Fibroblast of peridontal ligament (primary cell): ENCODE measurements around the gene PEF1.
A peak's percentile ranks its signal among the peaks of the same experiment; 100 is the strongest.

Experiments
- DNase-seq: peaks from one replicate; pipeline ENCODE4 v3.0.0-alpha.2; 2010; ENCODE audit errors: extremely low read depth

Gene PEF1

GRCh38 chr1:31655104-31655503, 10.4 kb upstream of the PEF1 start:
- DNase-seq: no peak

GRCh38 chr1:31654474-31654776, 9.7 kb upstream of the PEF1 start:
- DNase-seq: no peak

GRCh38 chr1:31653717-31654473, 9.2 kb upstream of the PEF1 start:
- DNase-seq: no peak

- DNase-seq: no peak
These were observed 8.3 kb upstream of the PEF1 start for GRCh38 chr1:31652891-31653499.

- DNase-seq: no peak
These were observed 7.1 kb upstream of the PEF1 start for GRCh38 chr1:31651766-31652165.

GRCh38 chr1:31651089-31651420, 6.4 kb upstream of the PEF1 start:
- DNase-seq: no peak

GRCh38 chr1:31650161-31651088, 5.7 kb upstream of the PEF1 start:
- no peak for DNase-seq

GRCh38 chr1:31648641-31649357, 4.1 kb upstream of the PEF1 start:
- DNase-seq: no peak

GRCh38 chr1:31648190-31648589, 3.5 kb upstream of the PEF1 start:
- DNase-seq: no peak

- DNase-seq: peak; percentile 27
These were observed 2.4 kb upstream of the PEF1 start for GRCh38 chr1:31647106-31647505.

GRCh38 chr1:31646259-31646960, 1.7 kb upstream of the PEF1 start:
- DNase-seq: no peak

GRCh38 chr1:31645274-31645568, 545 bp upstream of the PEF1 start:
- DNase-seq: no peak

- DNase-seq: no peak
These were observed 608 bp downstream of the PEF1 start for GRCh38 chr1:31643976-31644559.

GRCh38 chr1:31642897-31643296, 1.8 kb downstream of the PEF1 start:
- DNase-seq: no peak

- DNase-seq: no peak
These were observed 2.3 kb downstream of the PEF1 start for GRCh38 chr1:31642366-31642765.

GRCh38 chr1:31640964-31641363, 3.7 kb downstream of the PEF1 start:
- no peak for DNase-seq

- DNase-seq: no peak
These were observed 4.5 kb downstream of the PEF1 start for GRCh38 chr1:31640179-31640578.

GRCh38 chr1:31639543-31639942, 5.1 kb downstream of the PEF1 start:
- DNase-seq: peak; percentile 67

GRCh38 chr1:31637915-31638673, 6.6 kb downstream of the PEF1 start:
- no peak for DNase-seq

- DNase-seq: no peak
These were observed 11.6 kb downstream of the PEF1 start for GRCh38 chr1:31633117-31633516.

- DNase-seq: no peak
These were observed 12.0 kb downstream of the PEF1 start for GRCh38 chr1:31632649-31633048.
